Osteocyte (in vitro differentiated cells): ENCODE results near the gene PTPRR. TPM values are rescaled to one million over a fixed set of nuclear protein-coding genes. Genes with fewer than 3 reads are reported as not detected.

ENCODE experiments used
- DNase-seq: peaks from one replicate; pipeline ENCODE4 v3.0.0; 2021; ENCODE audit warnings: mixed read lengths; ENCODE audit not compliant: unreplicated experiment; ENCODE audit errors: extremely low spot score
- H3K27ac Mint-ChIP-seq: one replicate; pipeline ENCODE4 v1.8.0; 2021; ENCODE audit warnings: mild to moderate bottlenecking, mixed read lengths; ENCODE audit not compliant: unreplicated experiment
- H3K27me3 Mint-ChIP-seq: one replicate; pipeline ENCODE4 v1.8.0; 2021; ENCODE audit warnings: mixed read lengths; ENCODE audit not compliant: unreplicated experiment
- H3K36me3 Mint-ChIP-seq: one replicate; pipeline ENCODE4 v1.8.0; 2021; ENCODE audit warnings: mixed read lengths; ENCODE audit not compliant: unreplicated experiment
- H3K4me1 Mint-ChIP-seq: one replicate; pipeline ENCODE4 v1.8.0; 2021; ENCODE audit warnings: mixed read lengths; ENCODE audit not compliant: unreplicated experiment
- H3K4me3 Mint-ChIP-seq: one replicate; pipeline ENCODE4 v1.8.0; 2021; ENCODE audit warnings: mild to moderate bottlenecking, moderate library complexity, mixed read lengths; ENCODE audit not compliant: unreplicated experiment
- H3K9me3 Mint-ChIP-seq: one replicate; pipeline ENCODE4 v1.8.0; 2021; ENCODE audit warnings: mixed read lengths; ENCODE audit not compliant: unreplicated experiment
- total RNA-seq: library from RNA; stranded (reverse); gene quantifications from 2 replicates; pipeline ENCODE4 v1.2.1, GENCODE V29; 2021
- TF ChIP-seq, protein P1 (sequence below): fragments of 200-600 bp; sonication (generic); IDR thresholded peaks from 2 replicates; pipeline ENCODE4 v1.5.0; 2021; ENCODE audit warnings: antibody characterized with exemption, mild to moderate bottlenecking, moderate library complexity

PTPRR gene
- total RNA-seq, 1 donor from 2014 or later, result 0.21 TPM

DNA sequence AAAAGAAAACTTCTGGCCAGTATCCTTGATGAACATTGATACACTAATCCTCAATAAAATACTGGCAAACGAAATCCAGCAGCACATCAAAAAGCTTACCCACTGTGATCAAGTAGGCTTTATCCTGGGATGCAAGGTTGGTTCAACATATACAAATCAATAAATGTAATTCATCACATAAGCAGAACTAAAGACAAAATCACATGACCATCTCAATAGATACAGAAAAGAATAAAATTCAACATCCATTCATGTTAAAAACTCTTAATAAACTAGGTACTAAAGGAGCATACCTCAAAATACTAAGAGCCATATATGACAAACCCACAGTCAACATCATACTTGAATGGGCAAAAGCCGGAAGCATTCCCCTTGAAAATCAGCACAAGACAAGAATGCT lies 211.5 kb downstream of the PTPRR start:
- H3K4me3 Mint-ChIP-seq, result no peak overlapping the region
- H3K27me3 Mint-ChIP-seq, result peaks cover 51% of the 10 kb centered on the region
- DNase-seq, result no peak
- no peak overlapping the region for H3K27ac Mint-ChIP-seq
- no peaks in the 10 kb centered on the region for H3K36me3 Mint-ChIP-seq
- no peaks in the 10 kb centered on the region for H3K9me3 Mint-ChIP-seq
- H3K4me1 Mint-ChIP-seq, result no peaks in the 10 kb centered on the region
- TF ChIP-seq, protein P1, sequence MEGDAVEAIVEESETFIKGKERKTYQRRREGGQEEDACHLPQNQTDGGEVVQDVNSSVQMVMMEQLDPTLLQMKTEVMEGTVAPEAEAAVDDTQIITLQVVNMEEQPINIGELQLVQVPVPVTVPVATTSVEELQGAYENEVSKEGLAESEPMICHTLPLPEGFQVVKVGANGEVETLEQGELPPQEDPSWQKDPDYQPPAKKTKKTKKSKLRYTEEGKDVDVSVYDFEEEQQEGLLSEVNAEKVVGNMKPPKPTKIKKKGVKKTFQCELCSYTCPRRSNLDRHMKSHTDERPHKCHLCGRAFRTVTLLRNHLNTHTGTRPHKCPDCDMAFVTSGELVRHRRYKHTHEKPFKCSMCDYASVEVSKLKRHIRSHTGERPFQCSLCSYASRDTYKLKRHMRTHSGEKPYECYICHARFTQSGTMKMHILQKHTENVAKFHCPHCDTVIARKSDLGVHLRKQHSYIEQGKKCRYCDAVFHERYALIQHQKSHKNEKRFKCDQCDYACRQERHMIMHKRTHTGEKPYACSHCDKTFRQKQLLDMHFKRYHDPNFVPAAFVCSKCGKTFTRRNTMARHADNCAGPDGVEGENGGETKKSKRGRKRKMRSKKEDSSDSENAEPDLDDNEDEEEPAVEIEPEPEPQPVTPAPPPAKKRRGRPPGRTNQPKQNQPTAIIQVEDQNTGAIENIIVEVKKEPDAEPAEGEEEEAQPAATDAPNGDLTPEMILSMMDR, result no peak

DNA sequence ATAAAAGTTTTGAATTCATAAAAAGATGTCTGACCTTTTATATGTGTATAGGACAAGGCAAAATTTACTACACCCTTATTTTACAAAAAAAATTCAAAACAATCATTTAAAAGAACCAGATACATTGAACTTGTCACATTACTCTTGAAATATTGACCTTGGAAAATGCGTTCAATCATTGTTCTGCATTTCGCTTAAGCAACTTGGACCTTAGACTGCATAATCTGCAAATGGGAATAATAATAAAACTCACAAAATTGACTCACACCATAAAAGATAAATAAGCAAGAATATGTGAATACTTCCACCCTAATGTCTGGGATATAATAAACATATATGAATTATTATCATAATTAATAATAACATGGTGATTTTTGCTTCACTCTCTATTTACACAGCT lies 213.9 kb downstream of the PTPRR start:
- Mint-ChIP-seq H3K27me3 (peaks cover 42% of the 10 kb centered on the region), H3K9me3 (no peaks in the 10 kb centered on the region), H3K4me3 (no peak overlapping the region), H3K36me3 (no peaks in the 10 kb centered on the region), H3K4me1 (no peaks in the 10 kb centered on the region), H3K27ac (no peak overlapping the region)
- TF ChIP-seq, protein P1, result no peak
- no peak for DNase-seq

DNA sequence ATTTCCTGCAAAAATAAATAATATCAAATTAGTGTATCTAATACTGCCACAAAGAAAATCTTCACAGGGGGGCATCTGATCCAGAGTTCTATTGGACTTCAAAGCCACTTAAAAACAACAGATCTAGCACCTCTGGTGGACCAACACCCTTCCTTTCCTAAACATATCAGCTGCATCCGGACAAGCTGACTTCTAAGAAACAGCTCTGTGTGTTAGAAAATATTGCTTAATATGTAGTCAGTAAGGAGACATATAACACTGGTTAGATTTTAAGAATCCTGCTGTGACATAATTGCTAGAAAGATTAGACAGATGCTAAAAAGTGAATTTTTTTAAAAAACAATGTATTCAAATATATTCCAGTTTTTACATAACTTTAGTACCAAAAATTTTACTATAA lies 222.2 kb downstream of the PTPRR start:
- Mint-ChIP-seq H3K9me3 (no peaks in the 10 kb centered on the region), H3K27me3 (no peaks in the 10 kb centered on the region), H3K36me3 (no peaks in the 10 kb centered on the region), H3K27ac (no peak overlapping the region), H3K4me3 (no peak overlapping the region), H3K4me1 (no peaks in the 10 kb centered on the region)
- TF ChIP-seq, protein P1, result no peak
- no peak for DNase-seq

DNA sequence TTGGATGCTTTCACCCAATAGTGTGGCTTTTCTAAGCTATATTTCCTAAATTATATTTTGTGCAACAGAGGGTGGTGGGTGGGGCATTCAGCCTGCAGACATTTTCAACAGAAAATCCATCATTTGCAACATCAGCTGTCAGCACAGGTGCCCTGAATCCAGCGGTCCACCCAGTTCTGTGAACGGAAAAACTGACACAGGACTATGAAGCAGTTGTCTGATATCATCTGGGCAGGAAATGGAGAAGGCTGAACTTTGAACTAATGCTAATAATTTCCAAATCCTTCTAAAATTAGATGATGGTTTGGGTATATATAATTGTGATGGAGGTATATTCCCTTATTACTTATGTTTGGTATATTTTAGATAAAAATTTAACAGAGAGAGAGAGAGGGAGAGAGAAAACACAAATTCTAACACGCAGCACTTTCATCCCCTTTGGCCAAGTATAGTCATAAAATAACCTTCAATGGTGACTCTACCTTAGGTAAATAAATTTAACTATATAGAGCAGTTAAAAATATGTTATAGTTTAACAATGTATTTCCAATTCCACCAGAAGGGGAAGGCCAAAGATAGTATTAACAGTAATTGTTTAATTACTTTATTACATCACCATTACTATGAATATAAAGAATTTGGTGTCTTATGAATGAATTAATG lies 225.0 kb downstream of the PTPRR start:
- Mint-ChIP-seq H3K27ac (no peak overlapping the region), H3K9me3 (no peaks in the 10 kb centered on the region), H3K36me3 (no peaks in the 10 kb centered on the region), H3K4me3 (no peak overlapping the region), H3K4me1 (no peaks in the 10 kb centered on the region), H3K27me3 (no peaks in the 10 kb centered on the region)
- TF ChIP-seq, protein P1, result no peak
- no peak for DNase-seq

DNA sequence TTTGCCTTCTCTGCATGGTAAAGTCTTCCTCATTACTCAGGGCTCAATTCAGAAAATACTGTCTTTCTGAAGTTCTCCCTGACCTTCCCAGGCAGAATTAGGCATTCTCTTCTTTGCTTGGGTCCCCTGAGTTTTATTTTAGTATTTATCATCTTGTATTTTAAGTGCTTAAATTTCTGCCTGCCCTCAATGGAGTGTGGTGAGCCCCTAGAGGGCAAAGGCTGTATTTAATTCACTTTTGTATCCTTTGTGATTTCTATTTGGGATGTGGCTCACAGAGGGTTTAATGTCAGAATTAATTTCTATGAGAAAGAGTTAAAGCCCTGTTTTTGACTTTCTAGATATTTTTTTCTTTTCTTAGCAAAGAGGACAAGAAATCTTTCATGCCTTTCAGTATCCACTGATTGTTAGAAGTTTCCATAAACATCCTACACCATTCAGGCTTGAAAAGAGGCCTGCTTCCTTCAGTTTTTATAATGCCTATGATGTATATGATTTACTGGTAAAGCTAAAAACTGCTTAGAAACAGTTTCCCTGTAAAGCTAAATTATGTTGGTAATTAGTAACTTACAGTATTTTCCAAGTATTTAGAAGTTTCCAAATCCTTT lies 227.8 kb downstream of the PTPRR start:
- Mint-ChIP-seq H3K27me3 (peaks cover 3% of the 10 kb centered on the region), H3K9me3 (no peaks in the 10 kb centered on the region), H3K27ac (no peak overlapping the region), H3K36me3 (no peaks in the 10 kb centered on the region), H3K4me1 (no peaks in the 10 kb centered on the region), H3K4me3 (no peak overlapping the region)
- DNase-seq, result no peak
- TF ChIP-seq, protein P1, result peak; percentile 56
